HG02798 (cell line): ENCODE data around the gene COX10.
"Not testable (repeated sequence)": the region's sequence is repeated elsewhere in the genome, so short reads cannot be mapped to it uniquely, and the experiment has no call there.

ENCODE experiments used
- ATAC-seq: cut with Tn5 transposase; IDR thresholded peaks from one replicate; pipeline ENCODE4 v1.9.1; 2021; ENCODE audit warnings: mild to moderate bottlenecking; ENCODE audit not compliant: unreplicated experiment, poor library complexity

The COX10 gene

DNA sequence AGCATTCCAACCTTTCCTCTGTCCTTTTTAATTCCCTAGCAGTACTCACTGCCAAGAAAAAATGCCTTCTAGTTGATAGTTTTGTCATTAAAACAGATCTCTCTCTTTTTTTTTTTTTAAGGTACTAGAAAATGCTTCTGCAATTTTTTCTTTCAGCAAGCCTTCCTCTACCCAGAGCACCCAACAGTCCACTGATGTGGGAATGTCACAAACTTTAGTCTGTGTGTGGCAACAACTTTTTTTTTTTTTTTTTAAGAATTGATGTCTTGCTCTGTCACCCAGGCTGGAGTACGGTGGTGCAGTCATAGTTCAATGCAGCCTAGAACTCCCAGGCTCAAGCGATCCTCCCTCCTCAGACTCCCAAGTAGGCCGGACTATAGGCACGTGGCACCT is 132.7 kb downstream of the COX10 start:
- ATAC-seq, result no peak

DNA sequence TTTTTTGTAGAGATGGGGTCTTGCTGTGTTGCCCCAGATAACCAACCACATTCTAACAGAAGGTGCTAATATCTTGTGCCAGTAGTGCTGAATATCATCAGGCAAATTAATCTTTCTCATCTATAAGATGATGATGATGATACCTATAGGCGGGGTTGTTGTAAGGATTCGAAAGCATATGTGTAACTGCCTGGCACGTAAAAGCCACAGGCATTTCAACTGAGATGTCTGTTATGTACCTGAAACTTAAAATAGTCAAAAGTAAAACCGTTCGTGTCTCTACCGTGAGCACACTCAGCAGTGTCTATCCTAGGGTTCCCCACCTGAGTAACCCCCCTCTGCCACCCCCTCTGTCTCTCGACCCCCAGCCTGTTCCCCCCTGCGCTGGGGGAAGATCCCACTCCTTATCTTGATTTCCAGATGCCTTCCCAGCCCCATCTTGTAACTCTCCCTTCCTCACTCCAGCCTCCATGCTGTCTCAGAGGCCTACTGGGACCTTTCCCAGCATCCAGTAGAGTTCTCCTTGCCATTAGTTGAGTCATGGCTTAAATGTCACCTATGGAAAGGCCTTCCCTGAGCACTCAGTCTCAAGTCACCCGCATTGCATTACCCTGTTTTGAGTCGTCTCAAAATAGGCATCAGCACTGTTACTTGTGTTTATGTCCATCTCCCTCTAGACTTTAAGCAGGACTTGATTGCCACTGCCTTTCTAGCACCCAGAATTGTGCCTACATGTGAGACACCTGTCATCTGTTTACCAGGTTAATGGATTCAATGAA is 133.3 kb downstream of the COX10 start:
- ATAC-seq, result no peak

GRCh38 chr17:14203388-14203787 is 134.1 kb downstream of the COX10 start:
- no peak for ATAC-seq

GRCh38 chr17:14204084-14204483 is 134.8 kb downstream of the COX10 start:
- ATAC-seq, result no peak

DNA sequence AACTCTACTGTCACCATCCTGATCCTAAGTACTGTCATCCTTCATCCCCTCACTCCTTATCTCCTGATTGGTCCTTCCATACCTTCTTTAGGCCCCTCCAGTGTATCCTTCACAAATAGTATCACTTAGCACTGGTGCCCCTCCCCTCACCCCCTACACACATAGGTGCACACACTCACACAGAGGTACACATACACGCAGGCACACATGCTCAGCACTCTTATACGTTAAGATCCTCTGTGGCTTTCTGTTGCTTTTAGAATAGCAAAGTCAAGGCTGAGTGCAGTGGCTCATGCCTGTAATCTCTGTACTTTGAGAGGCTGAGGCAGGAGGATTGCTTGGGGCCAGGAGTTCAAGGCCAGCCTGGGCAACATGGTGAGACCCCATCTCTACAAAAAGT is 135.2 kb downstream of the COX10 start:
- ATAC-seq, result no peak

- no peak for ATAC-seq
Observed at GRCh38 chr17:14205380-14205779, 136.1 kb downstream of the COX10 start.

DNA sequence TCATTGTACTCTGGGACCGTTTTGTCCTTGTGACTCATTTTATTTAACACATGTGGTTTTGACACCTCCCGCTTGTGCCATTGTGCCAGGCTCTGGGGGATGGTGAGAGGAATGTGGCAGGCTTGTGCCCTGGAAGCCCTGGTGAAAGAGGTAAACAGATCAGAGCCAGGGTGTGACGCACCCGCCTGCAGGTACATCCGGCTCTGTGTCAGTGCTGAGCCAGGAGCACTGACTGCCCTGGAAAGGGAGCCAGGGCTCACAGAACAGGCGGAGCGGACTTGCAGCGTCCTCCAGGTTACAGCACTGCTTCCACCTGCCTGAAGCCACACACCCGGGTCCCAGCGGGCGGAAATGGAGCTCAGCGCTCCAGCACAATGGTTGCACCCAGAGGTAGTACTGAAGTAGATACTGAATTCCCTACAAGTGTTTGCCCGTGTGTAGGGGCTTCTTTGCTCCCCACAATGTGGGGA is 136.7 kb downstream of the COX10 start:
- ATAC-seq, result no peak

DNA sequence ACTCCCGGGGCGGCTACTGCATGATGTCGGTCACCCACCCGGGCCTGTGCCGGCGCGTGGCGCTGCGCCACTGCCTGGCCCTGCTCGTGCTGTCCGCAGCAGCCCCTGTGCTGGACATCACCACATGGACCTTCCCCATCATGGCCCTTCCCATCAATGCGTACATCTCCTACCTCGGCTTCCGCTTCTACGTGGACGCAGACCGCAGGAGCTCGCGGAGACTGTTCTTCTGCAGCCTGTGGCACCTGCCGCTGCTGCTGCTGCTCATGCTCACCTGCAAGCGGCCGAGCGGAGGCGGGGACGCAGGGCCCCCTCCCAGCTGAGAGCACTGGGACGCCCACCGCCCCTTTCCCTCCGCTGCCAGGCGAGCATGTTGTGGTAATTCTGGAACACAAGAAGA is 137.6 kb downstream of the COX10 start:
- no peak for ATAC-seq

DNA sequence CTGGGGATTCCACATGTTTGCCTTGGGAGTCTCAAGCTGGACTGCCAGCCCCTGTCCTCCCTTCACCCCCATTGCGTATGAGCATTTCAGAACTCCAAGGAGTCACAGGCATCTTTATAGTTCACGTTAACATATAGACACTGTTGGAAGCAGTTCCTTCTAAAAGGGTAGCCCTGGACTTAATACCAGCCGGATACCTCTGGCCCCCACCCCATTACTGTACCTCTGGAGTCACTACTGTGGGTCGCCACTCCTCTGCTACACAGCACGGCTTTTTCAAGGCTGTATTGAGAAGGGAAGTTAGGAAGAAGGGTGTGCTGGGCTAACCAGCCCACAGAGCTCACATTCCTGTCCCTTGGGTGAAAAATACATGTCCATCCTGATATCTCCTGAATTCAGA is 138.5 kb downstream of the COX10 start:
- ATAC-seq, result no peak

GRCh38 chr17:14209215-14209614 is 139.9 kb downstream of the COX10 start:
- no peak for ATAC-seq

DNA sequence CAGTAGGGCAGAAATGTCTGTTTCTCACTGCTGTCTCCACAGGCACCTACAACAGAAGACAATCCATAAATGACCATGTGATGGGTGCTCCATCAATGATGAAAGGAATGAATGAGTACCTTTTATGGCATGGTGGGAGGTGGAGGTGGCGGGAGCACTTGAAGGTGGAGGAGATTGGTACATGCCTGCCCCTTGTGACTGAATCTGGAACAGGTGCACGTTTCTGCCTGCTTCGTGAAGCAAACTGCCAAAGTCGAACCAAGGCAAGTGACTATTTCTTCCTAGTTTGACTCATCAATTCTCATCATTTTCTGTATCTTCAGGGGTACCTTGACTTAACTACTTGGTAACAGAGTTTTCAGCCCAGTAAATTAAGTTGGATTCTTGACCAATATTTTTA is 141.9 kb downstream of the COX10 start:
- ATAC-seq, result no peak

GRCh38 chr17:14211801-14212200 is 142.5 kb downstream of the COX10 start:
- no peak for ATAC-seq

- no peak for ATAC-seq
Observed at GRCh38 chr17:14212401-14212800, 143.1 kb downstream of the COX10 start.

DNA sequence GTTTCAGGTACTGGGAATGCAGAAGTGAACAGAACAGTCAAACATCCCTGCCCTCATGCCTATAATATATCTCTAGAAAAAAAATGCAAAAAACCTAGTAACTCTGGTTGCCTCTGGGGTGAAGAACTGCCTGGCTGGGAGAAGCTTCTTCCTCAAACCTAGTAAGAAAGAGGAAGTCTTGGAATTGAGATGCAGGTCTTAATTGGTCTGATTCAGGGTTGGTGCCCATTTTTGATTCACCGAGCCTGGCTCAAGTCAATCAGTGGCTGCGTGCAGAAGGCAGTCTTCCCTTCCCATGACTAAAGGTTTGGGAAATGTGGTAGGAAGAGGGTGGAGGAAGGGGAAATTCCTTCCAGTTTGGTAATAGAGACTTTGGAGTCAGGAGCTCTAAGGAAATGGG is 145.0 kb downstream of the COX10 start:
- no peak for ATAC-seq

- ATAC-seq, result no peak
Observed at GRCh38 chr17:14222611-14223010, 153.3 kb downstream of the COX10 start.

DNA sequence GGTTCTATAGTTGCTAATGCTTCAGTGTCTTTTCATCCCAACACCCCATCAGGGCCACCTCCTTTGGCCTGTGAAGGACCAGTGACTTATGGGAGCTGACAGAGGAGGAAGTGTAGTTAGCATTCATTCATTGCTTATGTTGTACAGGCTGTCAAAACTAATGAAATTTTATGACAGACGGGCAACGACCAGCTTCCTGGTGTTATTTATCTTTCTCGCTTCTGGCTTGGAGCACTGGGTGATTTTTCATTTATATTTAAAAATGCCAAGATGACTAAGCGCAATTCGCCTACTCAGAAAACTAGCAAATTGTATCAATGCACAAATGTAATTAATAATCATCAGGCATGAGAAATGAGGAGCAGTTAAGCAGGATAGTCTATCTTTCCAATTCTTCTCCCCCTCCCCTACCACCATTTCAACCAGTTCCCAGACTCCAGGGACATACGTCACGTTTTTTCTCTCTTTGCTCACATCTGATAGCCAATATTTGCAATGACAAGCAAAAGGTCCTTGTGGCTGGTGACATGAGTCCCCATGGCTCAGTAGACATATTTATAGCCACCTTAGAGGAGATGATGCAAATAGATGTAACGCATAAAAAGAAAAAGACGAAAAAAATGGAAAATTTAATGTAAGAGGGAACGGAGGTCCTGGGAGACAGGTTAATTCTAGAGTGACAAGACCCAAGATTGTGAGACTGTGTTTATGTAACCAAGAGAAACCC is 156.1 kb downstream of the COX10 start:
- no peak for ATAC-seq

DNA sequence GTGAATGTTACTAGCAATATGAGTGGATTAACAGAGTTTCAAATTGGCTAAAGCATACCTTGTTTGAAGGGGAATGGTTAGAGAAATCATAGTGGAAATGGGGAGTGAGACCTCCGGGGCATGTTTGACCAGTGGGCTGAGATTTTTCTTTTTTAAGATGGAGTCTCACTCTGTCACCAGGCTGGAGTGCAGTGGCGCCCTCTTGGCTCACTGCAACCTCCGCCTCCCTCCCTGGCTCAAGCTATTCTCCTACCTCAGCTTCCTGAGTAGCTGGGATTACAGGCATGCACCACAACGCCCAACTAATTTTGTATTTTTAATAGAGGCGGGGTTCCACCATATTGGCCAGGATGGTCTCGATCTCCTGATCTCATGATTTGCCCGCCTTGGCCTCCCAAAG is 157.7 kb downstream of the COX10 start:
- ATAC-seq, result no peak

GRCh38 chr17:14228903-14229302 is 159.6 kb downstream of the COX10 start:
- no peak for ATAC-seq

DNA sequence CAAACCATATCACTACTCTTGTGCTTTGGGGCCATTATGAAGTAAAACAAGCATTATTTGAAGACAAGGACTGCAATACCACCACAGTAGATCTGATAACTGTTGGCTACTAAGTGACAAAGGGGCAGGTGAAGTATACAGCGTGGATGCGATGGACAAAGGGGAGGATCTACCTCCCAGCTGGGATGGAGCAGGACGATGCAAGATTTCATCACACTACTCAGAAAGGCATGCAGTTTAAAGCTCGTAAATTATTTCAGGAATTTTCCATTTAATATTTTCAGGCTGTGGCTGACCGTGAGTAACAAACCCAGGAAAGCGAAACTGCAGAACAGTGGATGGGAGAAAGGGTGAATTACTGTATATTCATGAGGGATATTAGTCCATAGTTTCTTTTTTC is 161.9 kb downstream of the COX10 start:
- not testable (repeated sequence) for ATAC-seq

DNA sequence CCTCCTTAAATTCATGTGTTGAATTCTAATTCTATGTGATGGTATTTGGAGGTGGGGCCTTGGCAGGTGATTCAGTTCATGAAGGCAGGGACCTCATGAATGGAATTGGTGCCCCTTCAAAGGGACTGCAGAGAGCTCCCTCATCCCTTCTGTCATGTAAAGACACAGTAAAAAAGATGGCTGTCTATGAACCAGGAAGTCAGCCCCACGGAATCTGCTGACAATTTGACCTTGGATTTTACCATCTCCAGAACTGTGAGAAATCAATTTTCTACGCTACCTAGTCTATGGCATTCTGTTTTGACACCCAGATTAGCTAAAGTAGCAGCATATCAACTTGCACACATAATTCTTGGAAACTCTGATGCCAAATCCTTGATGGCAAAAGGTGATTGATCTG is 165.7 kb downstream of the COX10 start:
- ATAC-seq, result not testable (repeated sequence)

DNA sequence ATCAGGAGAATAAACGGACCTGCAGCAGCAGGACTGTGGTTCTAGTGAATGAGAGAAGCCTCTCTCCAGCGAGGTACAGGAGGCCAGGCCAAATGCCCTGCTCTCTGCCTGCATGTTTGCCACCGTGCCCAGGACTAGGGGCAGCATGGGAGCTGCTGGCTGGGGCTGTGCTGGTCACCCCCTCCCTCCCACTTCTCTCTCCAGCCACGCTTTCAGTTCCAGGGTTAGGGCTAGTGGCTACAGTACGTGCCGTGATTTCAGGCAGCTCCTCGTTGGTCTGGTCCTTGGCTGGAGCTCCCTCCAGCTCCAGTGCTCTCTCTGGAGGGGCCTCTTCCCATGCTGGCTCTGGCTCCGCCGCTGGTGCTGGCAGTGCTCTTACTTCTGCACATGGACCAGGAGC is 166.7 kb downstream of the COX10 start:
- not testable (repeated sequence) for ATAC-seq

GRCh38 chr17:14236762-14237161 is 167.5 kb downstream of the COX10 start, which contains the start of gene CDRT15:
Gene CDRT15 (minus strand): TSS chr17:14236862. CDS start chr17:14236833, 29 bp downstream.
- not testable (repeated sequence) for ATAC-seq
